ENCODE measurements around the gene ACAN.
A peak's percentile ranks its signal among the peaks of the same experiment; 100 is the strongest.

ACAN gene

DNA sequence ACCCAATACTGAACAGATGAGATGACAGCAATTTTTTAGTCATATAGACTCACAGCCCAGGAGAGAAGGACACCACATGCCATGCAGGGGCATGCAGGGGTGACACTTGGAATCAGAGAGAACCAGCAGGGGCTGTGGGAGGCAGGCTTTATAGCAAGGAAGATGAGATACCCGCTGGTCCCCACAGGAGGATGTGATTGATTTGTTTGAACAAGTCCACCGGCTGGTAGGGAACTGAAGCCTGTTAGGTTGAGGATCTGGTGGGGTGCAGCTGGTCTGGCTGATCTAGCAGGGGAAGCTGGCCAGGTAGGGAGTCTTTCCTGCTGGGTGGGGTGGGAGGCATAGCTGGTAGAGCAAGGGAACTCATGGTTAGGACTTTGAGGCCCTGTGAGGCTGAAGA, 18.0 kb upstream of the ACAN start:
- Histone ChIP-seq H2AFZ (ENCODE audit: low read length, unreplicated experiment) (no peak overlapping the region), H3K27ac (ENCODE audit: low read depth, low read length) (no peak overlapping the region), H3K4me3 (ENCODE audit: low read depth, low read length) (no peak overlapping the region), H3K79me2 (ENCODE audit: control insufficient read depth, insufficient read depth, low read length, unreplicated experiment) (no peaks in the 10 kb centered on the region), H3K27me3 (ENCODE audit: insufficient read depth, low read length) (peaks cover 14% of the 10 kb centered on the region; the same call in 1 of the 2 replicates), H3K4me1 (ENCODE audit: control insufficient read depth, insufficient read depth, low read length, unreplicated experiment) (peaks cover 4% of the 10 kb centered on the region), H3K36me3 (ENCODE audit: insufficient read depth, low read length) (no peaks in the 10 kb centered on the region)

DNA sequence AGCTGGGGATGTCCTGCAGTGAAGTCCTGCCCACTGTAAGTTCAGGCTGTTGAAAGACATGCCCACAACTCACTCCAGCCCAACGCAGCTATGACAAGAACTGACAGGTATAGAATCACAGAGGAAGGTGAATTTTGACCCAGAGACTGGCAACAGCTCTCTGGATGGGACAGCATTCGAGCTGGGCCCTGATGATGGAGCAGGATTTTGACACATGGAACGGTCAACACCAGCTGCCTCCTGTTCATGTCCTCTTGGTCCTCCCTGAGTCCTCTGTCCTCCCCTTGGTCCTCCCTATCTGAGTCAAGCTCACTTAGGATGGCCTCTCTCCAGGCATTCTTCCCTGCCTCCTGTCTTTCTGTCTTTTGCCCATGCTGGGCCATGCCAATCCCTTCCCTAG, 15.2 kb upstream of the ACAN start:
- Histone ChIP-seq H3K27ac (ENCODE audit: low read depth, low read length) (no peak overlapping the region), H2AFZ (ENCODE audit: low read length, unreplicated experiment) (no peak overlapping the region), H3K4me3 (ENCODE audit: low read depth, low read length) (no peak overlapping the region), H3K79me2 (ENCODE audit: control insufficient read depth, insufficient read depth, low read length, unreplicated experiment) (no peaks in the 10 kb centered on the region), H3K36me3 (ENCODE audit: insufficient read depth, low read length) (no peaks in the 10 kb centered on the region), H3K4me1 (ENCODE audit: control insufficient read depth, insufficient read depth, low read length, unreplicated experiment) (peaks cover 12% of the 10 kb centered on the region), H3K27me3 (ENCODE audit: insufficient read depth, low read length) (peaks cover 16% of the 10 kb centered on the region; the same call in 1 of the 2 replicates)

DNA sequence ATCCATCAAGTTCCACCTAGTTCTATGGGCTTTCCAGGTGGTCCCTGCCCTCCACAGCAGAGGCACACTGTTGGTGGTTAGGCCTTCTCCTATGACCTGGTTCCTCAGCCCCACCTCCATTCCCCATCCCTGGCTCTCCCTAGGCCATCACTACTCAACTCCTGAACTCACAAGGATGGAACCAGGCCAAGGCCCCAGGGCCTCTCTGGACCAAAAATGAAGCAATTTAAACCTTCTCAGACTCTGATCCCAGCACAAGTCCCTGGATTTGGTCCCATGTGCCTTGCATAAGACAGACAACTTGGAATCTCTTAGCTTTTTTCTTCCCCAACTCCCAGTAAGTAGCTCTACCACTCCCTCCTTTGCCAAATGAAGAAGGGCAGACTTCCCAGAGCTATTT, 14.4 kb upstream of the ACAN start:
- peaks cover 24% of the 10 kb centered on the region for H3K27me3 ChIP-seq (ENCODE audit: insufficient read depth, low read length)
- H3K4me3 ChIP-seq (ENCODE audit: low read depth, low read length), result no peak overlapping the region
- H3K27ac ChIP-seq (ENCODE audit: low read depth, low read length), result no peak overlapping the region
- H2AFZ ChIP-seq (ENCODE audit: low read length, unreplicated experiment), result no peak overlapping the region
- H3K4me1 ChIP-seq (ENCODE audit: control insufficient read depth, insufficient read depth, low read length, unreplicated experiment), result peaks cover 12% of the 10 kb centered on the region
- H3K36me3 ChIP-seq (ENCODE audit: insufficient read depth, low read length), result no peaks in the 10 kb centered on the region
- H3K79me2 ChIP-seq (ENCODE audit: control insufficient read depth, insufficient read depth, low read length, unreplicated experiment), result no peaks in the 10 kb centered on the region

DNA sequence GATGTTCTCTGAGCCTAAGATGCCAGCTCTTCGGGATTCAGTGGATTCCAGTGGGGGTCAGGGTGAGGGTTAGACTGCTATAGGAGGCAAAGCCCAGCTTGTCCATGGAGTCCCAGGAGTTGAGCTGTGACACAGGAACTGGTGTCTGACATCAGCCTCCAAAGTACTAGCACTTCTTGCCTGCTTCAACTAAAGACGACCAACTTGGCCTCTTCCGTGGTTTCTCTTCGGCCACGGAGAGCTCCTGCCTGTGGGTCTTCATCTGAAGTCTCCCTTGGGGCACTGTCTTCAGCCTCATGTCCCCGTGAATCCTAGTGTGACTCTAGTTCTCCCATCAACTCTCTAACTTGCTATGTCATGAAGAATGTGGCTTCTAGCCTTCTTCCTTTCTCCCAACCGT, 12.8 kb upstream of the ACAN start:
- H3K27me3 ChIP-seq (ENCODE audit: insufficient read depth, low read length), result peaks cover 28% of the 10 kb centered on the region
- H3K4me1 ChIP-seq (ENCODE audit: control insufficient read depth, insufficient read depth, low read length, unreplicated experiment), result peaks cover 12% of the 10 kb centered on the region
- no peak overlapping the region for H3K27ac ChIP-seq (ENCODE audit: low read depth, low read length)
- no peak overlapping the region for H2AFZ ChIP-seq (ENCODE audit: low read length, unreplicated experiment)
- H3K79me2 ChIP-seq (ENCODE audit: control insufficient read depth, insufficient read depth, low read length, unreplicated experiment), result no peaks in the 10 kb centered on the region
- no peak overlapping the region for H3K4me3 ChIP-seq (ENCODE audit: low read depth, low read length)
- H3K36me3 ChIP-seq (ENCODE audit: insufficient read depth, low read length), result no peaks in the 10 kb centered on the region

DNA sequence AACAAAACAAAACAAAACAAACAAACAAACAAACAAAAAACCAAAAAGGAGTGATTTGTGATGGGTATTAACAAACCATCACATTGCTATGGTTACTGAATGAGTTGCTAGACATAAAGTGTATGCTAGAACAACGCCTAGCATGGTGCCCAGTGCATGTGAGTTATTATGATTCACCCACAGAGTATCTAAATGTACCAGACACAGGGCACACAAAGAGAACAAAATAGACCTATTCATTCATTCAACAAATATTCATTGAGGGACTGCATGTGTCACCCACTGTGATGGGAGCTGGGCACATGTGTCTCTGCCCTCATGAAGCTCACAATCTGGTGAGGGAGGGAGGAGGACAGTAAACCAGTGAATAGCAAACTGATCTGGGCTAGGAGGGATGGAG, 11.6 kb upstream of the ACAN start:
- Histone ChIP-seq H2AFZ (ENCODE audit: low read length, unreplicated experiment) (no peak overlapping the region), H3K4me3 (ENCODE audit: low read depth, low read length) (no peak overlapping the region), H3K4me1 (ENCODE audit: control insufficient read depth, insufficient read depth, low read length, unreplicated experiment) (peaks cover 12% of the 10 kb centered on the region), H3K27ac (ENCODE audit: low read depth, low read length) (peak overlapping the region; percentile 49; the same call in 1 of the 2 replicates), H3K79me2 (ENCODE audit: control insufficient read depth, insufficient read depth, low read length, unreplicated experiment) (no peaks in the 10 kb centered on the region), H3K36me3 (ENCODE audit: insufficient read depth, low read length) (no peaks in the 10 kb centered on the region), H3K27me3 (ENCODE audit: insufficient read depth, low read length) (peaks cover 21% of the 10 kb centered on the region)

DNA sequence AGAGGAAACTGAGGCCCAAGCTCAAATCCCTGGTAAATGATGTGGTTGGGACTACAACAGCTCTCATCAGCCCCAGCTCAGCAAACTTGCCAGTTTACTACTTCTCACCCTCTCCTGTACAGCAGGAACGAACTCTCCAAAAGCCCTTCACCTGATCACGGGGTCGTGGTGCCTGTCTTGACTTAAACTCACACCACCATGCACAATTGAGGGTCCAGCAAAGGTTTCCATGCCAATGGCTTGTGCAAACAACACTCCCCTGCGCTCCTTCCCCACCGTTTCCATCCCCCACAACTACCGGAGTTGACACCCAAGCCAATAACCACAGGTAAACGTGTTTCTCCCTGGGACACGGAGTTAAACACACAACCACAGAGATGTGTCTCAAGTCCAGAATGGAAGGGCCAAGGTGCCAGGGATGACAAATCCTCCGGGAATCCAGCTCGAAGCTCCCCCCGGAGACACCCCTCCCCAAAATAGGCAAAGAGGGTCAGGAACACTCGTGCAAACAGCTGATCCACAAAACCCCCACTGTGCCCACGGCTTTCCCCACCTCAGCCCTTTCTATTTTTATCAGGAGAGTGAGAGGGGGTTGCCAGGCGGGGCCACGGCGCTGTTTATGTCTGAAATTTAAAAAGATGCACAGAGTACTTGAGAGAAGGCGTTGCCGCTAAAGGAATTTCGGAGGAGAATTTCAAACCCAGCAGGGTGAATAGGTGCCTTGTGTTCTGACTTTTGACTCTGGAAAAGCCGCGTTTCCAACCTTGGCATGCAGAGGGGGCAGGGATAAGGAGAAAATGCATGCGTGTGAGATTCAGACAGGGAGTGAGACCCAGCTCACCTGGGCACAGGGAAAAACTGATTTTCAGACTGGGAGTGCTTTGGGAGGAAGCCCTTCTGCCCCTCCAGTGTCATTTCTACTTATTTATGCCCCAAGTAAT, 10.6 kb upstream of the ACAN start:
- Histone ChIP-seq H3K79me2 (ENCODE audit: control insufficient read depth, insufficient read depth, low read length, unreplicated experiment) (no peaks in the 10 kb centered on the region), H3K4me3 (ENCODE audit: low read depth, low read length) (no peak overlapping the region), H3K4me1 (ENCODE audit: control insufficient read depth, insufficient read depth, low read length, unreplicated experiment) (peaks cover 12% of the 10 kb centered on the region), H3K36me3 (ENCODE audit: insufficient read depth, low read length) (no peaks in the 10 kb centered on the region), H2AFZ (ENCODE audit: low read length, unreplicated experiment) (no peak overlapping the region), H3K27ac (ENCODE audit: low read depth, low read length) (peak overlapping the region; percentile 24; the same call in 1 of the 2 replicates), H3K27me3 (ENCODE audit: insufficient read depth, low read length) (peaks cover 21% of the 10 kb centered on the region)

DNA sequence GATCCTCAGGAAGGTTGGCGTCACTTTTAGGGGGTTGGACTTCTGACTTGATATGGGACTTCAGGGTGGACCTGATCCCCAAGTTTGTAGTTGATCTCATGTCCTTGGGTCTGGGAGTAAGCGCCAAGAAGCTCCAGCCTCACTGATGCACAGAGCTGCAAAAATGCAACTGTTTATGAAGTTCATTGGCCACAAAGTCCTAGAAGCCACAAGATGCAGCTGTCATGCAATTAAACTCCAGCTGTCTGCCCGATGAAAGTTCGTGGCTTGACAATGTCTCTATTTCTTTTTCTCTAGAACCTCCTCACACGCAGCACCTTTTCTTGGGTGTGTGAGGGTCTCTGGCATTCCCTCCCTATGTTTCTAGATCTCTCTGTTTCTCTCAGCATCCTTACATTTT, 9.2 kb upstream of the ACAN start:
- H3K79me2 ChIP-seq (ENCODE audit: control insufficient read depth, insufficient read depth, low read length, unreplicated experiment), result no peaks in the 10 kb centered on the region
- no peak overlapping the region for H3K4me3 ChIP-seq (ENCODE audit: low read depth, low read length)
- H2AFZ ChIP-seq (ENCODE audit: low read length, unreplicated experiment), result no peak overlapping the region
- no peaks in the 10 kb centered on the region for H3K36me3 ChIP-seq (ENCODE audit: insufficient read depth, low read length)
- no peak overlapping the region for H3K27ac ChIP-seq (ENCODE audit: low read depth, low read length)
- H3K4me1 ChIP-seq (ENCODE audit: control insufficient read depth, insufficient read depth, low read length, unreplicated experiment), result peaks cover 12% of the 10 kb centered on the region
- H3K27me3 ChIP-seq (ENCODE audit: insufficient read depth, low read length), result peaks cover 21% of the 10 kb centered on the region

DNA sequence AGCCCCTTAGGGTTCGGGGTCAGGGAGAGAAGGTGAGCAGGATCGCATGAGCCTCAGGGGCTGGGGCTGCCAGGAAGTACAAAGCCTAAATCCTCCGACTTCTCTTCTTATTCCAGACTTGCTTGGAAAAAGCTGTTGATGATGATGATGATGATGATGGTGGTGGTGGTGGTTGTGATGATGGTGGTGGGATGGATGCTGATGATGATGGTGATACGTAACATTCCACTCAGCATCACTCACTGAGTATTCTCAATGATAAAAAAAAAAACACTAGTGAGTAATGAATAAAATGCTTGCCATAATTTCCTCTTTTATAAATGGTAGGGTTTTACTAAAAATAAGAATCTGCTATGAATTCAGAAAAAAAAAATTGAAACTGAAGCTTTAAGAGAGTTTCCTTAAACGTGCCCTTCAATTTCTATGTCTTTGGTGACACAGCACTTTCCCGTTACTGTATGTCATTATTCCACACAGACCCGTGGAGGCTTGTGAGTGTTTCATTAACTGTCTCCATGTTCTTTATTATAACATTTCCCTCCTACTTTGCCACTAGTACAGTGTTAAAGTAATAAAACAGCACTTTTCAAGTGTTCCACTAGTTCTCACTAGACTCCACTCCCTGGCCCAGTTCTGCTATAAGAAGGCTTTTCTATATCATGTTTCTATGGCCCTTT, 5.4 kb upstream of the ACAN start:
- Histone ChIP-seq H3K27ac (ENCODE audit: low read depth, low read length) (no peak overlapping the region), H3K27me3 (ENCODE audit: insufficient read depth, low read length) (peaks cover 25% of the 10 kb centered on the region)

DNA sequence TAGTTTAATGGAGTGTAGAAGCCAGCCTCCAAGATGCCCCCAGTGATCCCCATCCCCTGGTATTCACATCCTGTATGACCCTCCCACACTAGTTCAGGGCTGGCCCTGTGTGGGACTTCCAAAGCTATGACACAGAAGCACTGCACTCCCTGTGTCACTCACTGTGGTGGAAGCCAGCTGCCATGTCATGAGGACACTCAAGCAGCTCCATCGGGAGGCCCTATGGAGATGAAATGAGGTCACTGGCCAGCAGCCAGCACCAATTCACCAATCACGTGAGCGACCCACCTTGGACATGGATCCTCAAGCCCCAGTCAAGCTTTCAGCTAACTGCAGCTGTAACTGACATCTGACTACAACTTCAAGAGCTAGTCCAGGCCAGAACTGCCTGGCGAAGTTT, 3.9 kb upstream of the ACAN start:
- Histone ChIP-seq H3K79me2 (ENCODE audit: control insufficient read depth, insufficient read depth, low read length, unreplicated experiment) (no peaks in the 10 kb centered on the region), H3K27me3 (ENCODE audit: insufficient read depth, low read length) (peaks cover 24% of the 10 kb centered on the region), H3K4me3 (ENCODE audit: low read depth, low read length) (no peak overlapping the region), H3K36me3 (ENCODE audit: insufficient read depth, low read length) (no peaks in the 10 kb centered on the region), H3K4me1 (ENCODE audit: control insufficient read depth, insufficient read depth, low read length, unreplicated experiment) (peaks cover 11% of the 10 kb centered on the region), H2AFZ (ENCODE audit: low read length, unreplicated experiment) (no peak overlapping the region), H3K27ac (ENCODE audit: low read depth, low read length) (no peak overlapping the region)

More for the DNA sequence above, 5.4 kb upstream of the ACAN start:
- H3K4me1 ChIP-seq (ENCODE audit: control insufficient read depth, insufficient read depth, low read length, unreplicated experiment), result peaks cover 11% of the 10 kb centered on the region
- no peak overlapping the region for H2AFZ ChIP-seq (ENCODE audit: low read length, unreplicated experiment)
- no peaks in the 10 kb centered on the region for H3K79me2 ChIP-seq (ENCODE audit: control insufficient read depth, insufficient read depth, low read length, unreplicated experiment)
- no peaks in the 10 kb centered on the region for H3K36me3 ChIP-seq (ENCODE audit: insufficient read depth, low read length)
- no peak overlapping the region for H3K4me3 ChIP-seq (ENCODE audit: low read depth, low read length)

DNA sequence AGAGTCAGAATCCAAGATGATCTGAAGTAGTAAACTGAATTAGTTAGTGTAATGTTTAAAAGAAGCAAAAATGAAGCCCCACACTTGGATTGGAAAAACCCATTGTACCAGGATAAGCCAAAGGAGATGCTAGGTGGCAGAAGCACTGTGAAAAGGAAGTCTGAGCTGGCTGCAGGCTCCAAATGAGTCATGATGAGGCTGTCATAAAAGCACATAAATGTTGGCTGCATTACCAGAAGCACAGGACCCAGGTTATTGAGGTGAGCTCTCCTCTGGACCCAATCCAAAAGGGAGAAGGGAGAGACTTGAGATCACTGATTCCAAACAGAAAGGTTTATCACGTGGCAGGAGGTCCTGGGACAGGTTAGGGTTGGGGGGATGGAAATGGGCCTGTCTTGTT, 3.2 kb upstream of the ACAN start:
- H3K79me2 ChIP-seq (ENCODE audit: control insufficient read depth, insufficient read depth, low read length, unreplicated experiment), result no peaks in the 10 kb centered on the region
- H3K27me3 ChIP-seq (ENCODE audit: insufficient read depth, low read length), result peaks cover 31% of the 10 kb centered on the region
- H2AFZ ChIP-seq (ENCODE audit: low read length, unreplicated experiment), result no peak overlapping the region
- no peak overlapping the region for H3K27ac ChIP-seq (ENCODE audit: low read depth, low read length)
- no peak overlapping the region for H3K4me3 ChIP-seq (ENCODE audit: low read depth, low read length)
- peaks cover 11% of the 10 kb centered on the region for H3K4me1 ChIP-seq (ENCODE audit: control insufficient read depth, insufficient read depth, low read length, unreplicated experiment)
- no peaks in the 10 kb centered on the region for H3K36me3 ChIP-seq (ENCODE audit: insufficient read depth, low read length)

DNA sequence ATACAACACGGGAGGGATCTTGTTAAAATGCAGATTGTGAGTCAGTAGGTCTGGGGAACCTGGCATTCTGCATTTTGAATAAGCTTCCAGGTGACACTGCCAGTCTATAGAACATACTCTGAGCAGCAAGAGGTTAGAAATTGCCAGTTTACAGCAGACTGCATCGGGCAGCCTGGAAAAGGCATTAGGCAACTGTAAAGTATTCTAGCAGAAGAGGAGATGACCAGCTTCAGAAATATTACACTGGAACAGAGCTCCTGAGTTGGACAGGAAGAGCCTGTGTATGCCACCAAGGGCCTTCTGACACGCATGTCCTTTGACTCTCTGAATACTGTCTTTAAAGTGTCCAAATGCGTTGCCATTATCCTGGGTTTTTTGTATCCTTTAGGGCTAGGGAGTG, 2.5 kb upstream of the ACAN start:
- H3K36me3 ChIP-seq (ENCODE audit: insufficient read depth, low read length), result no peaks in the 10 kb centered on the region
- no peak overlapping the region for H2AFZ ChIP-seq (ENCODE audit: low read length, unreplicated experiment)
- H3K27ac ChIP-seq (ENCODE audit: low read depth, low read length), result no peak overlapping the region
- no peak overlapping the region for H3K4me3 ChIP-seq (ENCODE audit: low read depth, low read length)
- H3K27me3 ChIP-seq (ENCODE audit: insufficient read depth, low read length), result peaks cover 37% of the 10 kb centered on the region
- H3K79me2 ChIP-seq (ENCODE audit: control insufficient read depth, insufficient read depth, low read length, unreplicated experiment), result no peaks in the 10 kb centered on the region
- H3K4me1 ChIP-seq (ENCODE audit: control insufficient read depth, insufficient read depth, low read length, unreplicated experiment), result peaks cover 11% of the 10 kb centered on the region

Data from ACC112 (cell line).